ENCODE results near the gene SRPK2.
"Not testable (repeated sequence)": the region's sequence is repeated elsewhere in the genome, so short reads cannot be mapped to it uniquely, and the experiment has no call there.

SRPK2 gene

DNA sequence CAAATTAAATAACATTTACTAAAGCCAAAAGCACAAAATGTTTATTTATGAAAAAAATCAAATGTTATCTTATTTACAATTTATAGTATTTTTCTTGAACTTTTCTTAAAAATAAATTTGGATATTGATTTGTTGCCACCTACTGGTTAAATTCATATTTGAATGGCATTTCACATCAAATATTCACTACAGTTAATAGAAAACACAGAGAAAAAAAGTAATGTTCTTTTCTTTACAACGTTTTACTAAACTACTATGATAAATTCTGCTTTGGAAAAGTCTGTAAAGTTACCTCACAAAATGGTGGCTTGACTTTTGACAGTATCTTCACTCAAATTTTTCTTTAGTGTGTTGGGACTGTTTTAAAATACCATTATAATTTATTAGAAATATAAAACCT lies 52.7 kb downstream of the SRPK2 start:
- no peak for DNase-seq

DNA sequence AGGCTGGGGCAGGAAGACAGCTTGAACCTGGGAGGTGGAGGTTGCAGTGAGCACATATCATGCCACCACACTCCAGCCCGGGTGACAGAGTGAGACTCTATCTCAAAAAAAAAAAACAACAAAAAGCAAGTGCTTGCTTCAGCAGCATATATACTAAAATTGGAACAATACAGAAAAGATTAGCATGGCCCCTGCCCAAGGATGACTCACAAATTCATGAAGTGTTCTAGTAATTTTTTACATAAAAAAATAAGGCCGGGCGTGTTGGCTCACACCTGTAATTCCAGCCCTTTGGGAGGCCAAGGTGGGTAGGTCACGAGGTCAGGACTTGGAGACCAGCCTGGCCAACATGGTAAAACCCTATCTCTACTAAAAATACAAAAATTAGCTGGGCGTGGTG lies 56.1 kb downstream of the SRPK2 start:
- not testable (repeated sequence) for DNase-seq

DNA sequence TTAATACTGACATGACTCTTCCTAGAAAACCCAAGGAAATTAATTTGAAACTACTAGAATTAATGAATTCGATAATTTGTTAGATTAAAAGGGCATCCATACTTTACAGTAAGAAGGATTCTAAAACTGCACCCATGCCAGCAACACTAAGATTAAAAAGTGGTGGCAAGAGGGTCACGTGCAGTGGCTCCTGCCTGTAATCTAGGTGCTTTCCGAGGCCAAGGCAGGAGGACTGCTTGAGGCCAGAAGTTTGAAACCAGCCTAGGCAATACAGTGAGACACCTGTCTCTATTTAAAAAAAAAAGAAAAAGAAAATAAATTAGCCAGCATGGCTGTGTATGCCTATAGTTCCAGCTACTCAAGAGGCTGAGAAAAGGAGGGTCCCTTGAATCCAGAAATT lies 58.2 kb downstream of the SRPK2 start:
- DNase-seq: no peak

DNA sequence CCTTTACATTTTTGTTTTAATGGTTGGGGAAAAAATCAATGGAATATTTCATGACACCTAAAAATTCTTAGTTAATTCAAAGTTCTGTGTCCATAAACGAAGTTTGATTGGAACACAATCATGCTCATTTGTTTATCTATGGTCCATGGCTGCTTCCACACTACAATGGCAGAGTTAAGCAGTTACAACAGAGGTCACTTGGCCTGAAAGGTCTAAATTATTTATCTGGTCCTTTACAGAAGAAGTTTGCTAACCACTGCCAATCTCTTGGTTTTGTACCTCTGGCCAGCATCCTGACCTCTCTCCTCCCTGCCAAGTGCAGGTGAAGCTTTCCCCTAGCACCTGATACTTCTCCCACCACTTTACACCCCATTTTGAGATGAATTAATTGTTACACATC lies 61.5 kb downstream of the SRPK2 start:
- DNase-seq: no peak

DNA sequence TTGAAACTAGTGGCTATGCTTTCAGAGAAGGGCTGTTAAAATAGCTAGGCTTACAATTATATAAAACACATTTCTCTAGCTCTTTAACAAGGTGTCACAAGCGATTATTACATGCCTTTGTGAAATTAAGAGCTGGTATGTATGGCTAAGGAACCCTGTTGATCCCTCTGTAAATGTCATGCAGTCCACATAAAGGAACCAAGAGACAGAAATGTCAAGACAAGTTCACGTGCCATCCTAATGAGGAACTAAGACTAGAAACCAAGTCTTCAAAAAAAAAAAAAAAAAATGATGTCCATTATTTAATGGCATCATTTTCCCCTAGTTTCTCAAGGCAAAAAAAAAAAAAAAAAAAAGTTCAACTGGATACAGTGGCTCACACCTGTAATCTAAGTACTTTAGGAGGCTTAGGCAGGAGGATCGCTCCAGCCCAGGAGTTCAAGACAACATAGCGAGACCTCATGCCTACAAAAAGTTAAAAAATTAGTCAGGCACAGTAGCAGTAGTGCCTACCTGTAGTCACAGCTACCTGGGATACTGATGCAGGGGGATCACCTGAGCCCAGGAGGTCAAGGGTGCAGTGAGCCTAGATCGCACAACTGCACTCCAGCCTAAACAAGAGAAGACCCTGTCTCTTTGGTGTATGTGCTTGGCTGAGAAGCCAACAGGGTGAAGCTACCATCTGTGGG lies 63.4 kb downstream of the SRPK2 start:
- DNase-seq: no peak

DNA sequence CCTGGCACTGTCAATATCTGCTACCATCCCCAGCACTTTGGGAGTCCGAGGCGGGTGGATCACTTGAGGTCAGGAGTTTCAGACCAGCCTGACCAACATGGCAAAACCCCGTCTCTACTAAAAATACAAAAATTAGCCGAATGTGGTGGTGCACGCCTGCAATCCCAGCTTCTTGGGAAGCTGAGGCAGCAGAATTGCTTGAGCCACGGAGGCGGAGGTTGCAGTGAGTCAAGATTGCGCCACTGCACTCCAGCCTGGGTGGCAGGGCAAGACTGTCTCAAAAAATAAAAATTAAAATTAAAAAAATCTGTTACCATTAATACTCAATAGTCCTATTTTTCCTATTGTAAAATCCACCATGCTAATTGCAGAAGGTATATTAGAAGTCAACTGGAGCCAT lies 64.1 kb downstream of the SRPK2 start:
- DNase-seq: not testable (repeated sequence)

DNA sequence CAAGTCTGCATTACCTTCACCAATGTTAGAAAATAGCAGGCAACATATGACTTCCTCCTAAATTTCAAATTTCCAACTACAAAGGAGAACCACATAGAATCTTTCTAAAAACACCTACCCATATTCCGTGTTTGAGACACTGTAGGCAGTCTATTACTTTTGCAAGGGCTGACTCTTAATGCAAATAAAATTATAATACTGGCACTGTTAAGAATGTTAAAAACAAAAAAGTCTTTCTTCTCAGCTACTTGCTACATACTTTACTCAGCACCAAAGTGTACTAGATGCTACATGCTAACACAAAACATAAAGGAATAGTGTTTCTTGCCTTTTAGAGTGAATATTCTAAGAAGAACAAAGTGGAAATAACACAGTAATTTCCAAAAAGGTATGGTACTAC lies 65.4 kb downstream of the SRPK2 start:
- no peak for DNase-seq

DNA sequence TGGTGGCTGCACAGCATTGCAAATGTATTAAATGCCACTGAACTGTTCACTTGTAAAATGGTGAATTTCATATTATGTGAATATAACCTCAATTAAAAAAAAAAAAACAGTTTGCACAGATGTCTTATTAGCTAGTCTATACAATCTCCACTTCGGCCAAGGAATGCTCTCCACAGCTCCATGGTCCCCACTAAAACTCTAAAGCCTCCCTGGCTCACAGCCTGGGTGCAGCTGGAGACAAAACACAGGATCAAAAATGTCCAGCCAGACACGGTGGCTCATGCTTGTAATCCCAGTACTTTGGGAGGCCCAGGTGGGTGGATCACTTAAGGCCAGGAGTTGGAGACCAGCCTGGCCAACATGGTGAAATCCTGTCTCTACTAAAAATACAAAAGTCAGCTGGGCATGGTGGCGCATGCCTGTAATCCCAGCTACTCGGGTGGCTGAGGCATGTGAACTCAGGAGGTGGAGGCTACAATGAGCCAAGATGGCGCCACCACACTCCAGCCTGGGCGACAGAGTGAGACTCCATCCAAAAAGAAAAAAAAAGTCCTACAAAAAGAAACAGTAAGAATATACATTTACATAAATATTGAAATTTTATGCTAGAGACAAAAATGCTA lies 66.0 kb downstream of the SRPK2 start:
- DNase-seq: no peak

GRCh38 chr7:105321754-105322455 lies 66.8 kb downstream of the SRPK2 start:
- no peak for DNase-seq

DNA sequence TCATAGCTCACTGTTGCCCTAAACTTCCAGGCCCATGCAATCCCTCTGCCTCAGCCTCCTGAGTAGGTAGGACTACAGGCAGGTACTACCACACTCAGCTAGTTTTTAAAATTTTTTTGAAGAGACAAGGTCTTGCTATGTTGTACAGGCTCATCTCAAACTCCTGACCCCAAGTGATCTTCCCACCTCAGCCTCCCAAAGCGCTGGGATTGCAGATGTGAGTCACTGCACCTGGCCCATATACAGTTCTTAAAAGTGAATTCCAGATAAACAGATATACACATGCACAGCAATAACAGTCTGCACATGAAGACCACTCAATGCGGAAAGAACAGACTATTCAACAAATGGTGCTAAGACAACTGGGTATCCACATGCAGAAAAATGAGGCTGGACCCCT lies 67.8 kb downstream of the SRPK2 start:
- DNase-seq: no peak

GRCh38 chr7:105319578-105319977 lies 69.1 kb downstream of the SRPK2 start:
- DNase-seq: no peak

DNA sequence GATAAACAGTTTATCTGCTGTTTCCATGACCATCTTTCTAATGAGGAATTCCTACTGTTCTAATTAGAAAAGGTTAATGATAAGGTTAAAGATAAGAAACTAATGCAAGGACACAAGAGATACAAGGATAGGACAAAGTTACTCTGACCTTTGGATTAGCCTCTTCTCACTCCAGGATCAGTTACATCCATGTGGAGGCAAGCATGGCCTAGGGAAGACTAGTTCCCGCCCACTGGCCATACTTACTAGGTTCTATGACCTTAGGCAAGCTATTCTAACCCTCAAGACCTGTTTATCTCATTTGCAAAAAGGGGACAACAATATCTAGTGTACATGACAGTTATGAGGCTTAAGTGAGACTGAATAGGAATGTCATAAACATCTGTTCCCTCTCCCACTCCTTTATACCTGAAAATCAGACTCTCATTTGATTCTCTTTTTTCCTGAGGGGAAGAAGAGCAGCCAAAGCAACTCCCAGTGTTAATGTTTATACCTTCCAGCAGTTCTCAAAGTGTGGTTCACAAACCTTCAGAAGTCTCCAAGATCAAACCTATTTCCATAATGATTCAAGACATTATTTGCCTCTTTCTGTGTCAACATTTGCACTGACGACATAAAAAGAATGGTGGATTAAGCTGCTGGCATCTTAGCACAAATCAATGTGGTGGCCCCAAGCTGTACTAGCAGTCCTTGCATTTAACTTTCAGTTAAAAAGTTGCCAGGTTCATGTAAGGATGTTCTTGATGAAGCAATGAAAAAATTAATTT lies 72.0 kb downstream of the SRPK2 start:
- no peak for DNase-seq

DNA sequence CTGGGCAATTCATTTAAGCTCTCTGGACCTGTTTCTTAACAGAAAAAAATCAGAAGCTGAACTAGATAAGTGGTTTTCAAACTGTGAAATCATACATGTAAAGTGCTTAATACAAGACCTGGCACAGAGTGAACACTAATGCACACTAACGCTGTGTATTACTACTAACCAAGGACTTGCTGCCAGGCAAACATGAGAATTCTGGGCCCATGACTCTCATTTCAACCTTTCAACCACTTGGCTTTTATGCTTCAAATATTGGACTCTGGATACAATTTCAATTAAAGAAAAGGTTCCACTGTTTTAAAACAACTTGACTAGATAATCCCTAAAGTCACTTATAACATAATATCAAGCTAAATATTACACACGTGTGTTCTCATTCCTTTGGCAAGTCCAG lies 73.4 kb downstream of the SRPK2 start:
- no peak for DNase-seq

DNA sequence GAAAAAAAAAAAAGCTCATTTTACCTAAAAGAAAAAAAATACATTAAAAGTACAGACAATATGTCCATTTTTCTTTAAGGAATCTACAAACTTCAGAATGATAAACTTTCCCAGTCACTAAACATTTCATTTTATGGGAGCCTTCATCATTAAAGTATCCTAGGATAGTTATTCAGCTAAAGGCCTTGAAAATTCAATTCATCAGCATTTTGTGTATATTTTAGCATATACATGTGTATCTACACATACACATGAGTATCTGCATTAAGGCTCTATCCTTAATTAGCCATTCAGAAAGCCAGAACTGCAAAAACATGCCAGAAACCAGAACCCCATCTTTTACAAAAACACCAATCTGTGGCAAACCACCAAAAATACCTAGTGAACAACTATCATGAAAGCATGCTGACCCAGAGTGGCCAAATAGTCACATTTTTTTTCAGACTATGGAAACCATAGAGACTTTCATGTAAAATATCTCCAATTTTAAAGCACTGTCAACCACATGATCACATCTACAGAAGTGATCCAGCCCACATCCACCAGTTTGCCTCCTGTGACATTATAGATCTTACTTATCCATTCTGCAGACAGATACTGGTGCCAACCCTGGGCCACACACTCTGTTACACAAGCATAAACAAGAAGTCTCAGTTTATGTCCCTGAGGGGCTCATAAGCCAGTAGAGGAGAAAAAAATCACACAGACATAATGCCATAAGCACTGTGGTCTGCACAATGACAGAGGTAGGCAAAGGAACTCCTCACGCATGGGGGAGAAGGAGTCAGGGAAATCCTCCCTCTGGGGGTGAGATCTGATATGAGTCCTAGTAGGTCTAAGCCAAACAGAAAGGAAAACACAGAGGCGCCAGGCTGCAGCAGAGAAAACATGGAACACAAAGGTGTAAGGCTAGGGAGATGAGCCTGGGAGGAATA lies 79.2 kb downstream of the SRPK2 start:
- DNase-seq: no peak

- no peak for DNase-seq
These were observed 81.5 kb downstream of the SRPK2 start for GRCh38 chr7:105307163-105307672.

GRCh38 chr7:105306298-105306748 lies 82.4 kb downstream of the SRPK2 start:
- no peak for DNase-seq

- DNase-seq: no peak
These were observed 83.1 kb downstream of the SRPK2 start for GRCh38 chr7:105305633-105306032.

DNA sequence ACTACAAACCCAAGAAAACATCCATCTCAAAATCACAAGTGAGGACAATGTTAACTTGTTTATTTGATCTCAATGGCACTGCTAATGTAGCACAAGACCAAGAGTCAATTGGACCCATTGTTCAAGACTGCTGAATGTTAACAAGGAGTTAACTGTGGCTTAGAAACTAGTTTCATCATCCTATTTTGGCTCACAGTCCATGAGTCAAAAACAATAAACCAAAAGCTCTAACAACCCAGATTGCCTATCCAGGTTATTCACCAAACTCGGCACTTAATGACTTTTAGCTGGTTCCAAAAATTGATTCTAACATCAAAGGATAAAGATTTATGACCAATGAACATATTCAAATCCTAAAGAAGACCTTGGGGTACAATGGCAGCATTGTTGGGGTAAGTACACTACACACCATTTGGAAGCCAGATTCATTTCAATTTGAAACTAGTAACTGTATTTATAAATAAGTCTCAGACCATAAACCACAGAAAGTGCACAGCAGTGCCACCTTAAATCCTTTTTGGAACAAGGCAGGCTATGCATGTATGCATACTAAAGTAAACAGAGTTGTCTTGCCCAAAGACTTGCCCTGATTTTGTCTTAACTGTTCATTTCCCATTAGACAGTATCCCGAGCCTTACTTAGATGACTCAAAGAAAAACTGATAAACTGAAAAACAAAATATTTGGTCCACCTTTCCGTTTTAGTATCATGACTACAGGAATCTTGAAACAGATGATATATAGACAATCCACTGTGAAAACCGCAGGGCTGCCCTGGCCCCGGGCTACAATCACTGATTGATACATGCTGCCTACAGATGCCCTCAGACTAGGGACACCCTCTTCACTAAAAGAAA lies 84.5 kb downstream of the SRPK2 start:
- DNase-seq: no peak

GRCh38 chr7:105300587-105300986 lies 88.1 kb downstream of the SRPK2 start:
- not testable (repeated sequence) for DNase-seq

GRCh38 chr7:105298439-105298894 lies 90.3 kb downstream of the SRPK2 start:
- no peak for DNase-seq

DNA sequence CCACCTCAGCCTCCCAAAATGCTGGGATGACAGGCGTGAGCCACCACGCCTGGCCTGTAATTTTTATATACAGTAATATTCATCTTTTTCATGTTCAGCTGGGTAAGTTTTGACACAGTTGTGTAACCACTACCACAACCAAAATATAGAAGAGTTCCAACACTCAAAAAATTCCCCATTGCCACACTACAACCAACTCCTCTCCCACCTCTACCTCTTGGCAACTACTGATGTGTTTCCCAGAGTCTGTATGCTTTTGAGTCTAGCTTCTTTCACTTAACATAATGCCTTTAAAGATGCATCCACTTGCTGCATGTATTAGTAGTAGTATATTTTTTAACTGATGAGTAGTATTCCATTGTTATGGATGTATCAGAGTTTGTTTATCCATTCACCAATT lies 90.7 kb downstream of the SRPK2 start:
- DNase-seq: no peak
